ENCODE results near the gene ZBED4. TPM values are rescaled to one million over a fixed set of nuclear protein-coding genes. Genes with fewer than 3 reads are reported as not detected.

ZBED4 gene
- polyA plus RNA-seq, 1 donor, result 13.5 TPM

- DNase-seq, result no peak
Measured at GRCh38 chr22:49922484-49922883, 68.8 kb downstream of the ZBED4 start.

DNA sequence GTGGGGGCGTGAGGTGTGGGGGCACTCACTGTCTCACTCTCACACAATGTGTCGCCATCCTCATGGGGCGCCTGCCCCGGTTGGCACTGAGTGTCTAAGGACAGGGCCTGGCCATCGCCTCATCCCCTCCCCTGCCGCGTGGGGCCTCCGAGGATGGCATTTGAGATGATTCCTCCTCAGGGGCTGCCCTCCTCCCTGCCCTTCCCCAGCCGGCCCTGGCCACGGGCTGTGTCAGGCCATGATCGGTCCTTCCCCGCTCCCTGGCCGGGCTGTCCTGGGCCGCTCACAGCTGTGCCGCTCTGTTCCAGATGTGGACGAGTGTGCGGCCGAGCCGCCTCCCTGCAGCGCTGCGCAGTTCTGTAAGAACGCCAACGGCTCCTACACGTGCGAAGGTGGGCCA, 69.3 kb downstream of the ZBED4 start:
- DNase-seq, result no peak

DNA sequence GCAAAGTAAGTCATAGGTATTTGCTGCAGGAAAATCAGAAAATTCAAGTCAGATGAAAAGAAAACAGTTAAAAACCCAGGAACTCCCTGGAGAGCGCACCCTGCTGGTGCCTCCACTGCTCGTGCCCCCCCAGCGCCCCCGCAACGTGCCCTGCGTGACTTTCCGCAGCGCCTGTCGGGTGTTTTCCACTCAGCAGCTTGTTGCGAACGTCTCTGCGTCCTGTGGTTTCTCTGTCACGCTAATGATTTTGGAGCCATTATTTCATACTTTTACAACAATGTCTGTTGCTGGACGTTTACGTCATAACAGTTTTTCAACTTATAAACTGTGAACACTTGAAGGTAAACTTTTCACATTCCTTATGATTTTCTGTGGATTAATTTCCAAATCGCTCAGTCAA, 69.8 kb downstream of the ZBED4 start:
- DNase-seq, result no peak

DNA sequence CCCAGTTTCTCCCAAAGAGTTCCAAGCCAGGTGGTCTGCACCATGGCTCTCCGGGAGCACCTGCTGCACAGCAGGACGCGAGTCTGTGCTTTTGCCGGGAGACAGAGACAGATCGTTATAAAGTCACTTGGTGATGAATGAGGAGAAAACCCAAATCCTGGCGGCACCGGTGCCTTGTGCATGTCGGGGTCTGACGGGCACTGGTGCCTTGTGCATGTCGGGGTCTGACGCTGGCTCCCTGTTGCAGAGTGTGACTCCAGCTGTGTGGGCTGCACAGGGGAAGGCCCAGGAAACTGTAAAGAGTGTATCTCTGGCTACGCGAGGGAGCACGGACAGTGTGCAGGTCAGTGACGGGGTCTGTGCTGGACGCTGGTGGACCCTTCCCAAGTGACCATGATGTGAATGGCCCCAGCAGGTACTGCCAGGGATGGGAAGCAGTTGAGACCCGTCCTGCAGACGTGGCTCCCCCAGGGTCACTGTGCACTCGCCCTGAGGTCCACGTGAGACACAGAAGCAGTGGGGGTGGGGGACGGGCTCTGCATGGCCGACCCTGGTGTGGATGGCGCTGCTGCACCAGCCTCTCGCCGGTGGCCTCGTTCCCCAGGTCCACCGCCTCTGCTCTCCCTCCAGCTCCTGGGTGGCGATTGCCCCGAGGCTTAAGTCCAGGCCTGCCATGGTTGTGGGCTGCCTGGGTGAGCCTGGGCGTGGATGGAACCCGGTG, 70.6 kb downstream of the ZBED4 start:
- DNase-seq, result no peak

DNA sequence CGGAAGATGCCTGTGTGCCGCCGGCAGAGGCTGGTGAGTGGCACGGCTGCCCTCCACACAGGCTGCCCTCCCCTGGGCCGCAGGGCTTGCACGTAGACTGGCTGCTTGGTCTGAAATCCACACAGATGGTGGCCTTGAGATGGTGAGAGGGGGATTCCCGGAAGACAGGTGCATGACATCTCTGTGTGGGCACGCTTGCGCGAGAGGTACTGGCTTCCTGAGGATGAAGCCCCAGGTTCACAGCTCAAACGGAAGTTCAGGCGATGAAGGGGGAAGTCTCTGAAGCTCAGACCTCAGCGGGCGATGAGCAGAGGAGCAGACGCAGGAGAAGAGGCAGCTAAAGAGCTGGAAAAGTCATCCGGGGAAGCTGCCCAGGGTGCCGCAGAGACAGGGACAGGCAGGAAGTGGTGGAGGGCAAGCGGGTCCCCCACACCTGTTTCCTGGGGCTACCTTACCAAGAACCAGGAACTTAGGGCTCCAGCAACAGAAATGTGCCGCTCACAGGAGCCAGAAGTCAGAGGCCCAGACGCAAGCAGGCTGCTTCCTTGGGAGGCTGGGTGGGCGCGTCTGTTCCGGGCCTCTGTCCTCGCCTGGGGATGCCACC, 72.0 kb downstream of the ZBED4 start:
- DNase-seq, result no peak

GRCh38 chr22:49926916-49927315, 73.3 kb downstream of the ZBED4 start:
- DNase-seq, result no peak

- no peak for DNase-seq
Measured at GRCh38 chr22:49927483-49928184, 74.0 kb downstream of the ZBED4 start.

DNA sequence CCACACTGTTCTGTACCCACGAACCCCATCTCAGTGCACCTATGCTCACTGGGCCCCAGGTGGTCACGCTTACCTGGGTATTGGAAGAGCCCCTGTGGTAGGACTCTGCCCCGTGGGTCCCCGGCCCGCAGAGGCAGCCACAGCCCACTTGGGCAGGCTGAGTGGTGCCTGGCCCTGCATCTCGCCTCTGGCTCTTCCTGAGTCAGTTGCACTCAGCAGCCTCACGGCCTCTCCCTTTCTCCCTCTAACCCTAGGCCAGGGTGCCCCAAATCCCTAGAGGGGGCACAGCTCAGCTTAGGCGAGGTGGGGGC, 74.5 kb downstream of the ZBED4 start:
- DNase-seq, result no peak

DNA sequence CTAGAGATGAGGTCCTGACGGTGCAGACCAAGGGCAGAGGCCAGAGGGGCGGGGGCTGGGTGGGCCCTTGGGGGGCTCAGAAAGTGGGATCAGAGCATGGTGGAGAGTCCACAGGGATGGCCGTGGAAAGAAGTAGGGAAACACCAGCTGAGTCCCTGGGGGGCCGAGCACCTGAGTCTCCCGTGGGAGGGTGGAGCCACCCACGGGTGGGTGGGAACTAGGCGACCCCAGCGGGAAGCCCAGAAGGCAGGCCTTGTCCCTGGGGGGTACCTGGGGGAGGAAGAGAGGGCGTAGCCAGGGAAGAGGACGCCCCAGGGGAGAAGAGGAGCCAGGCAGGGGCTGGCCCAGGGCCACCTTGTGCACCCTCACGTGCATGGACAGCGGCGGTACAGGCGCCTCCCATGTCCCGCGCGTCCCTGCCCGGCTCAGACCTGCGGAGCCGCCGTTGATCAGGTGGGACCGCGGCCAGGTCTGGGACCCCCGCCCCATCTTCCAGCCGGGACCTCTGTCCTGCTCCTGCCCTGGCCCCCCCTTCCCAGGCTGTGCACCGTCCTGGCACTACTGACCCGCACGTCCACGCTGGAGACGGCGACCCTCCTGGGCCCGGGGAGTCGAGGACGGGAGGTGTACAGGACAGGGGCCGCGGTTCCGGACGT, 75.0 kb downstream of the ZBED4 start:
- DNase-seq, result no peak

- peak; percentile 54 for DNase-seq
Measured at GRCh38 chr22:49929211-49929979, 75.8 kb downstream of the ZBED4 start.

- DNase-seq, result no peak
Measured at GRCh38 chr22:49929994-49930575, 76.4 kb downstream of the ZBED4 start.

- no peak for DNase-seq
Measured at GRCh38 chr22:49930596-49931412, 77.2 kb downstream of the ZBED4 start.

DNA sequence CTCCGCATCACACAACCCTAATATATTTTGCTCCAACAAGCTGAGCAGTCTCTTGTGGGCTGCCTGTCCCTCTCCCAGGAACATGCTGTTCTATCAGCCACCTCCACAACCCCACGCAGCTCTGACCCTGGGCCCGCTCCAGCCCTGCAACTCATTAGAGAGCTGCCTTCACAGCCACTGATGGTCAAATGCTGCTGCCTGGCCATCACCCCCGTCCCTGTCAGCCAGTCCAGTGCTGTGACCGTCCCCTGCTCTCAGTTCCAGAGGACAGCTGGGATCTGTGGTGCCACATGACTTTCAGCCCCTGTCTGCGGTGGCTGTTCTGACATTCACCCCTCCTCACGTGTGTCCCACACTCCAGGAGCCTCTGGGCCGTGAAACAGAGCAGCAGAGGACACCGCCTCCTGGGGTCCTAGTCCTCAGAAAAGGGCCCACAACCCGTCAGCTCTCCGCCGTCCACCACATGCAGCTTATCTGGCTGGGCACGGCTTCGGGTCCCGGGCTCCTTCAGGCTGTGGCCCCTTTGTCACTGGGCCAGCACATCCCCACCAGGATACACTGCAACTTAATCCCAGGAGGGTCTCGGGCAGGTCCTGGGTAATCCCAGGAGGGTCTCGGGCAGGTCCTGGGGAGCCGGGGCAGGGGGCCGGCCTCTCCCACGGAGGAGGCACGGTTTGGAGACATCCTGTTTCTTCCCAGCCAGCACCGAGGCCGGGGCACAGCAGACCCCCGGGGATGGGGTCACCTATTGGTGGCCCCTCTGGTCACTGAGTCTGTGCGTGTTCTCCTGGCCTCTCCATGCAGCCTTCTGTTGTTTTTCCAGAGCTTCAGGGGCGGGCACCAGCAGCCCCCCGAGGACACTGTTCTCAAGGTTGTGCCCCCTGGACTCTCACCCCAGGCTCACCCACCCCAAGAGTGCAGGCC, 79.9 kb downstream of the ZBED4 start:
- no peak for DNase-seq

- DNase-seq, result no peak
Measured at GRCh38 chr22:49934160-49934890, 80.7 kb downstream of the ZBED4 start.

DNA sequence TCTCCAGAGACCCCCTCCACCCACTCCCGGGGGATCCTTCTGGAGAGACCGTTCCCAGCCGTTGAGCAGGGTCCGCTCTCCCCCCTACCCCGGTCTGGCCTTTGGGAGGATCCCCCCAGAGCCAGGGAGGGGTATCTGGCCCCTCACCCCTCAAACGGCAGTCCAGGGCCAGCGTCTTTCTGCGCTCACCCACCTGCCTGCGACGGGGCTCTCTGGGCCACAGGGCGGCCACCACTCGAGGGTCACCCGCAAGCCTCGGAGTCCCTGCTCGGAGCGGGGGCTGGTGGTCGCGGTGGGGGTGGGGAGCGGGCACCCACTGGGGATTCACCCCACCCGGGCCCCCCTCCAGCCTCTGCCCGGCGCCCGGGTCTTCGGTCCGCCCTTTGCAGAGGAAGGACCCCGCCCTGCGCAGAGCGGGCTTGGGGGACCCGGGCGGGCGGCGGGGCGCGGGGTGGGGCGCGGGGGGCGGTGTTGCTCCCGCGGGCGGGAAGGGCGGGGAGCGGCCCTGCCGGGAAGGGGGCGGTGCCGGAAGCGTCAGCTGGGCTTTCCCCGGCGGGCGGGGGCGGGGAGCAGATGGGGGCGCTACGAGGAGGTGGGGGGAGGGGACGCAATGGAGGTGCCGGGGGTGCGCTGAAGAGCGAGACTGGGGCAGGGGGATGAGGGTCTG, 81.4 kb downstream of the ZBED4 start:
- DNase-seq, result peak; percentile 62

DNA sequence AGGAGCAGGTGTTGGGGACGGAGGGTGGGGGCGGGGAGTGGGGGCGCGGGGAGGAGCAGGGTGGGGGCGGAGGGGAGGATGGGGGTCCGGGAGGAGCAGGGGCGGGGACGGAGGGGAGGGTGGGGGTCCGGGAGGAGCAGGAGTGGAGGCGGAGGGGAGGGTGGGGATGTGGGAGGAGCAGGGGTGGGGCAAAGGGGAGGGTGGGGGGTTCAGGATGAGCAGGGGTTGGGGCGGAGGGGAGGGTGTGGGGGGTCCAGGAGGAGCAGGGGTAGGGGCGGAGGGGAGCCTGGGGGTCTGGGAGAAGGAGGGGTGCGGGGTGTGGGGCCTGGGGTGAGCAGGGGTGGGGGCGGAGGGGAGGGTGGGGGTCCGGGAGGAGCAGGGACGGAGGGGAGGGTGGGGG, 81.9 kb downstream of the ZBED4 start:
- no peak for DNase-seq

GRCh38 chr22:49936018-49936972, 82.7 kb downstream of the ZBED4 start:
- DNase-seq, result peak; percentile 65

Data from hindlimb muscle (tissue), 1 donor.